Keratinocyte (primary cell): ENCODE data around the gene UPF3A. TPM values are rescaled to one million over a fixed set of nuclear protein-coding genes. Genes with fewer than 3 reads are reported as not detected.

Experiments
- DNase-seq: peaks from one replicate; pipeline ENCODE4 v3.0.0-alpha.2; 2011; ENCODE audit warnings: low read depth, missing footprints, low spot score
- FAIRE-seq: peaks from 2 replicates; lab custom pipeline; 2011; peaks lifted over from hg19 to GRCh38; lab: Jason Lieb, UNC
- H2AFZ ChIP-seq: 2 replicates; pipeline ENCODE4 v1.6.0; 2012; ENCODE audit warnings: low read length, control low read depth, inconsistent platforms; ENCODE audit not compliant: control insufficient read depth
- H3K27ac ChIP-seq: 2 replicates; pipeline ENCODE4 v1.5.1; 2011; ENCODE audit warnings: low read length; ENCODE audit not compliant: control insufficient read depth, insufficient read depth
- H3K27me3 ChIP-seq: 3 replicates; pipeline ENCODE4 v1.6.0; 2011; ENCODE audit warnings: low read length; ENCODE audit not compliant: control insufficient read depth, insufficient read depth; ENCODE audit errors: extremely low read depth
- H3K36me3 ChIP-seq, 2 experiments: 2 replicates in 1 of 2; 3 replicates in 1 of 2; pipeline ENCODE4 v1.5.1; 2011; ENCODE audit warnings: low read length in 2 of 2, mild to moderate bottlenecking in 1 of 2; ENCODE audit not compliant: control insufficient read depth in 2 of 2, insufficient read depth in 2 of 2; ENCODE audit errors: extremely low read depth in 1 of 2
- H3K4me1 ChIP-seq: 3 replicates; pipeline ENCODE4 v1.5.1; 2011; ENCODE audit warnings: low read length; ENCODE audit not compliant: control insufficient read depth, insufficient read depth; ENCODE audit errors: extremely low read depth
- H3K4me2 ChIP-seq: 3 replicates; pipeline ENCODE4 v1.6.0; 2011; ENCODE audit warnings: low read depth, low read length; ENCODE audit not compliant: control insufficient read depth, insufficient read depth; ENCODE audit errors: extremely low read depth
- H3K4me3 ChIP-seq, 3 experiments: fragments of 200-600 bp in 1 of 3; sonication (generic) in 1 of 3; 2 replicates in 2 of 3; 3 replicates in 1 of 3; pipeline ENCODE4 v1.5.1; 2011 to 2016; ENCODE audit warnings: low read length in 3 of 3, mild to moderate bottlenecking in 3 of 3, control low read depth in 2 of 3, inconsistent platforms in 1 of 3, low read depth in 1 of 3, mixed read lengths in 1 of 3, mixed run types in 1 of 3, moderate library complexity in 1 of 3; ENCODE audit not compliant: control insufficient read depth in 2 of 3, insufficient read depth in 2 of 3; ENCODE audit errors: extremely low read depth in 1 of 3
- H3K79me2 ChIP-seq: 2 replicates; pipeline ENCODE4 v1.6.0; 2012; ENCODE audit warnings: low read length; ENCODE audit not compliant: control insufficient read depth, insufficient read depth
- H3K9ac ChIP-seq: 3 replicates; pipeline ENCODE4 v1.6.0; 2011; ENCODE audit warnings: low read length; ENCODE audit not compliant: control insufficient read depth, insufficient read depth; ENCODE audit errors: extremely low read depth
- H3K9me1 ChIP-seq: 3 replicates; pipeline ENCODE4 v1.6.0; 2011; ENCODE audit warnings: low read length; ENCODE audit not compliant: control insufficient read depth, insufficient read depth; ENCODE audit errors: extremely low read depth
- H3K9me3 ChIP-seq: 2 replicates; pipeline ENCODE4 v1.5.1; 2012; ENCODE audit warnings: low read depth, low read length; ENCODE audit not compliant: control insufficient read depth
- H4K20me1 ChIP-seq: 3 replicates; pipeline ENCODE4 v1.6.0; 2011; ENCODE audit warnings: low read length; ENCODE audit not compliant: control insufficient read depth, insufficient read depth; ENCODE audit errors: extremely low read depth
- CTCF ChIP-seq, 3 experiments: IDR thresholded peaks in 1 of 3; conservative IDR thresholded peaks in 1 of 3; optimal IDR thresholded peaks in 1 of 3; 2 replicates in 2 of 3; 3 replicates in 1 of 3; pipeline versions ENCODE3 to v1.5.1; 2011; ENCODE audit warnings: low read length in 3 of 3, mild to moderate bottlenecking in 3 of 3, moderate library complexity in 2 of 3, control low read depth in 1 of 3, inconsistent platforms in 1 of 3; ENCODE audit not compliant: insufficient read depth in 2 of 3; ENCODE audit errors: extremely low read depth in 1 of 3
- EZH2 ChIP-seq: IDR thresholded peaks from one replicate; pipeline ENCODE4 v1.6.1; 2012; ENCODE audit warnings: inconsistent platforms, mild to moderate bottlenecking, low read length, moderate library complexity
- dilution Hi-C: fragments of 300-500 bp; cut with MboI; formaldehyde crosslinking; loops from one replicate; pipeline ENCODE4 v1.7.0; 2020; ENCODE audit warnings: low sequenced_read_pairs; ENCODE audit not compliant: extremely low pct_ligation_motif_present
- polyA plus RNA-seq, 5 experiments: library from polyadenylated mRNA; depleted of rRNA in 3 of 5; stranded (reverse) in 3 of 5; stranded (forward) in 1 of 5; unstranded in 1 of 5; fragments of >200 nt; gene quantifications; 1 replicate in 1 of 5; 2 replicates in 3 of 5; 3 replicates in 1 of 5; pipeline versions ENCODE4 v1.2.1 to v1.2.3, GENCODE V29; 2011 to 2012; ENCODE audit warnings: missing spikeins in 2 of 5, low read depth in 1 of 5, low replicate concordance in 1 of 5

The UPF3A gene
- polyA plus RNA-seq, 1 donor (not counting 4 experiments of a cell fraction or from before 2014, with no cell fraction given): 60.8 TPM

- TF ChIP-seq CTCF (optimal IDR thresholded peaks at IDR 0.05 in 1 of 3, IDR thresholded peaks at IDR 0.05 in 1 of 3, conservative IDR thresholded peaks at IDR 0.05 in 1 of 3; ENCODE audit: extremely low read depth in 1 of 3, insufficient read depth in 2 of 3, low read length in 3 of 3) (no peak), EZH2 (no peak)
- no peaks in the 10 kb centered on the region for H3K4me1 ChIP-seq
- no peak overlapping the region for H3K4me2 ChIP-seq
- FAIRE-seq (no peak), DNase-seq (no peak)
- no peaks in the 10 kb centered on the region for H3K9me3 ChIP-seq
- H3K27me3 ChIP-seq: no peaks in the 10 kb centered on the region
- H3K4me3 ChIP-seq: no peak overlapping the region
- H3K9me1 ChIP-seq: no peaks in the 10 kb centered on the region
- no peaks in the 10 kb centered on the region for H3K79me2 ChIP-seq
- no peak overlapping the region for H3K27ac ChIP-seq
- no peaks in the 10 kb centered on the region for H4K20me1 ChIP-seq
- peaks cover 27 to 41% of the 10 kb centered on the region in 2 experiments for H3K36me3 ChIP-seq
- H3K9ac ChIP-seq: no peak overlapping the region
- H2AFZ ChIP-seq: no peak overlapping the region
- dilution Hi-C loops: no loop called here
Observed at GRCh38 chr13:114258589-114258988, 22.8 kb upstream of the UPF3A start.

GRCh38 chr13:114259374-114259773 lies 22.0 kb upstream of the UPF3A start:
- TF ChIP-seq CTCF (optimal IDR thresholded peaks at IDR 0.05 in 1 of 3, IDR thresholded peaks at IDR 0.05 in 1 of 3, conservative IDR thresholded peaks at IDR 0.05 in 1 of 3; ENCODE audit: extremely low read depth in 1 of 3, insufficient read depth in 2 of 3, low read length in 3 of 3) (no peak), EZH2 (no peak)
- FAIRE-seq: no peak
- H3K4me3 ChIP-seq: no peak overlapping the region
- no peak overlapping the region for H3K9ac ChIP-seq
- H3K9me1 ChIP-seq: no peaks in the 10 kb centered on the region
- dilution Hi-C loops: no loop called here
- no peaks in the 10 kb centered on the region for H3K4me1 ChIP-seq
- no peak overlapping the region for H3K4me2 ChIP-seq
- no peak overlapping the region for H3K27ac ChIP-seq
- peaks cover 32 to 43% of the 10 kb centered on the region in 2 experiments for H3K36me3 ChIP-seq
- no peaks in the 10 kb centered on the region for H4K20me1 ChIP-seq
- no peaks in the 10 kb centered on the region for H3K9me3 ChIP-seq
- DNase-seq: no peak
- H3K79me2 ChIP-seq: no peaks in the 10 kb centered on the region
- no peak overlapping the region for H2AFZ ChIP-seq
- H3K27me3 ChIP-seq: no peaks in the 10 kb centered on the region
